ENCODE data around the gene AQP10.
A peak's percentile ranks its signal among the peaks of the same experiment; 100 is the strongest.
"Not testable (repeated sequence)": the region's sequence is repeated elsewhere in the genome, so short reads cannot be mapped to it uniquely, and the experiment has no call there.

AQP10 gene

DNA sequence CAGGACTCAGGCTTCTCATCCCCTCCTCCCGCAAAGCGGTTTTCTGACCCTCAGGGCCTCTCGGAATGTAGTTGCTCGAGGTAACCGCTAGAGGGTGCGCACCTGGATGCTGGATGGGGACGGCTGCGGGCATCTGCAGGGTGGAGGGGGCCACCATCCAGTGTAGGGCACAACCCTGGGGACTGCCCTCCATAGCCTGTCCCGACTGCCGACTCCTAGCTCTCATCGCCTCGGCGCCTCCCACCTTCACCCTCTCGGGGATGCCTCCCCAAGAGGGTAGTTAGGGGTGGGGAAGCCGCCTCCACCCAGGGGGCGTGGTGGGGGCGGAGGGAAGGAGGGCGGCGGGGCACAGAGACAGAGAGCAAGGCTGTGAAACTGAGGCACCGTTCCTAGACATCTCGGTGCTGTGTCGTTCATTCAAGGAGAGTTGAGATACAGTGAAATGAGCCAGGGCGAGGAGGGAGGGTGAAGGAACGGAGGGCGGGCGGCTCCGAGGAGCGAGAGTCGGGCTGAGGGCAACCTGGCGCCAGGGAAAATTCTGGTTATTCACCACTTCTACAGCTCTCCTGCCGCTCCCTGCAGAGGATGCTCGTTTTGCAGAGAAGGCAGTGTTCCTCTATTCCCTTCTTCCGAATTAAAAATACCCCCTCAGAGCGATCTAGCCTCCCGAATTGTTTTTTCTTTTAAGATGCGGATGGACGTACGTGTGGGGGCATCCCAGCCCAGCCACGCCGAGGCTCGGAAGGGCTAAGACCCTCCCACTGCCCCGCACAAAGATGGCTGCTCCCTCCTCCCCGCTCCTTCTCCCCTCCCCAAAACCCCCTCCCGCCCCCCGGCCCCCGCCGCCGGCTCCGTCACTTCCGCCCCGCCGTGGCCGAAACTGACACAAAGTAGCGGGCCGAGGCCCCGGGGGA, 4.0 kb downstream of the AQP10 start, which contains the start of gene ATP8B2:
ATP8B2 (plus strand) TSS at position 857 of the 914 bp plus-strand sequence. CDS start 2,617 bp downstream, outside the sequence.
- peak; percentile 93 for DNase-seq

DNA sequence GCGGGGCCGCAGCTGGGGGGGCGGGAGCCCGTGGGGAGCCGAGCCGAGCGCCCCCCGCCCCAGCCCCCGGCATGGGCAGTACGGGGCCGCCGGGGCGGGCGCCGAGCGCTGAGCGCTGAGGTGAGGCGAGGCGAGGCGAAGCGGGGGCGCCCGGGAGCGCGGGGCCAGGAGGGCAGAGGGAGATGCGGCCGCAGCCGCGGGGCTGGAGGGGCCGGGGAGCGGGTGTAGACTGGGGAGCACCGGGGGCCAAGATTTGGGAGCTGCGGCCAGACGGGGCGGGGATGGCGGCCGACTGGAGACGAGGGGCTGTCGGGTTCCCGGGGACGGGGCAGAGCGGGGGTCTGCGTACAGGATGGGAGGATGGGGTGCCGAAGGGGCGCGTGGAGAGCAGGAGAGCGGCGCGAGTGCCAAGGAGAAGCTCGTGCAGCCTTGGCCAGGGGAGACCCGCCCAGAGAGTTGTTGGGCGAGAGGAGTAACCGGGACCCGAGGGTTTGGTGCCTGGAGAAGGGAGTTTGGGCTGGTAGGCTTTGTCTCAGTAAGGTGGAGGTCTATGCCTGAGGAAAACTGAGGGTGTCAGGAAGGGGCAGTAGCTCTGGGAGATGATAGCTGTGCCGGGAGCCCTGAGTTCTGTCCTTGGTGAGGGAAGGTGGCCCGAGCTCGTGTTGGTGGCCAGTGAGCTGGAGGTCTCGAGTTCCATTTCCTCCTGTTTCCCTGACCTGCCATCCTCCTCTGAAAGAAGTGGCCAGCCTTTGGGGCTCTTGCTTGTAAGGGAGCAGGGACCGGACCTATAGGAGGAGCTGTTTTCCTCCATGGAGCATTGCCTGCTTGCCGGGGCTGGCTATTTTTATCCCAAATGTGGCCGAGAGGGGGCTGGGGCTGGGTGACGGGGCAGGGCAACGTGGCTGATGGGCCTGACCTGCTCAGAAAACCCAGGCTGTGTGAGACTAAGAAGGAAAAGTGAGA, 5.0 kb downstream of the AQP10 start:
- peak; percentile 89 for DNase-seq

DNA sequence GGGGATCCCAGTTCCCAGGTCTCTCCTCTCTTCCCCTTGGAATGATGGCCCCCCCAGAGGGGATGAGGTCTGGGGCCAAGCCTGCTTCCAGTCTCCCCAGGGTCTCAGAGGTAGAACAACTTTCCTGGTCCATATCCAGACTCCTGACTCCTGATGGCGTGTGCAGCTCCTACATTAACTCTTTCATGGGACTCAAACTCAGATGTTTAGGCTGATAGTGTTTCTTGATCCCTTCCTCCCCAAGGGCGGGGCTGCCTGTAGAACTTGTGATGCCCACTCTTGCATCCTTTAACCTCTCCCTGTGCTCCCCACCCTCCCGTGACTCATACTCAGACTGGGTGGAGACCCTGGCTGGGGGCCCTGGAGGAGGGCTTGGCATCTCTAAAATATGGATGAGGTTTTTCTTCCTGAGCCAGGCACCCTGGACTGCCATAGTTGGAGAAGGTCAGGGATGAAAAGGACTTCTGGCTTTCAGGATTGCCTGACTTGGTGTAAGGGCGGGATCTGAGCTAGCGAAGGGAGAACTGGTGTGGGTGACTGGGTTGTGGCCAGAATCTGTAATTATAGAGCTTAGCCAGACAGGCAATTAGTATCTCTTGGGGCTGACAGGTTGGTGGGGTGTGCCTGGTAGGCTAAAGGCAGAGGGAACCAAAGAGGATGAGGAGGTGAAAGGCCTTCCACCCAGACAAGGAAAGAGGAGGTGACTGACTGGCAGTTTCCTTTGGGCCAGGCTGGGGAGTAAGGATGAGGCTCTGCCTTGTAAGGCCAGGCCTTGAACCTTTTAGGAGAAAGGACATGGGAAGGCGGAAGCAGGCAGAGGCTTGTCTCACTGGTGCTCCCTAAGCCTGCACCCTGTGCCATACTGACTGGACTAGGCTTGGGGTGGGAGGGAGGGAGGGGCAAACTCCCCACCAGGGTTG, 5.9 kb downstream of the AQP10 start:
- DNase-seq: peak; percentile 75

DNA sequence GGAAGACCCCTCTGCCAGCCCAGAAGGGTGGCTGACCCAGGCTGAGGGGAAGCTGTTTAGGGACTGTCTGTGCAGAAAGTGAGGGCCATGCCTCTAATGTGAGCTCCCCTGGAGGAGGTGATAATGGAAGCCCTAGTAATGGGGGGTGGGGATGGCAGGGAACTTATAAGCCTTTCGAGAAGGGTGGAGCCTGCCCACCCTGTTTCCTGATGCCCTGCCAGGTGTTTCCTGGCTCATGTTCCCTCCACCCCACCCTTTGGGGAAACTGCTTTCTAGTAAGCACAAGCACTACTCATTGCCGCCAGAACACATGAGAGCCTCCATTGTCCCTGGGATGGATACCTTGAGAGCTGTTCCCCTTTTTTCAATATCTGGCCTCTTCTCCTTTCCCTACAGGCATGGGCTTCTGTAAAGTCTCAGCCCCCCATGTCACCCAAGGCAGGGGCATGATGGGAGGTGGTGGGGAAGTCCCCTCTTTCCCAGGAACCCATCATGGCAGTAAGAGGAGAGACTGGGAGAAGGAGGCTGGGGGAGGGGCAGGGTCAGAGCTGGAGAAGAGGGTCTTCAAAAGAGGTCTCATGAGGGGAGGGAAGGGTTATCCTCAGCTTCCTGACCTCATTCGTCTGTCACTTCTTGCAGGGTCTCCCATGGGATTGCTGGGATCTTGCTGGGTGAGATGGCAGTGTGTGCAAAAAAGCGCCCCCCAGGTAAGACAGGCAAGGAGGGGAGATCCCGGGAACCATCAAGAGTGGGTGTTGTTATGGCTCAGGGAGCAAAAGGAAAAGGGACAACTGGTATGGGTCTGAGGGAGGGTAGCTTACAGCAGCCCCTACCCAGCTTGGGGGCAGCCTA, 6.8 kb downstream of the AQP10 start:
- DNase-seq: no peak

GRCh38 chr1:154328318-154329151, 7.6 kb downstream of the AQP10 start:
- peak; percentile 89 for DNase-seq

- DNase-seq: no peak
Observed at GRCh38 chr1:154329152-154329521, 8.2 kb downstream of the AQP10 start.

DNA sequence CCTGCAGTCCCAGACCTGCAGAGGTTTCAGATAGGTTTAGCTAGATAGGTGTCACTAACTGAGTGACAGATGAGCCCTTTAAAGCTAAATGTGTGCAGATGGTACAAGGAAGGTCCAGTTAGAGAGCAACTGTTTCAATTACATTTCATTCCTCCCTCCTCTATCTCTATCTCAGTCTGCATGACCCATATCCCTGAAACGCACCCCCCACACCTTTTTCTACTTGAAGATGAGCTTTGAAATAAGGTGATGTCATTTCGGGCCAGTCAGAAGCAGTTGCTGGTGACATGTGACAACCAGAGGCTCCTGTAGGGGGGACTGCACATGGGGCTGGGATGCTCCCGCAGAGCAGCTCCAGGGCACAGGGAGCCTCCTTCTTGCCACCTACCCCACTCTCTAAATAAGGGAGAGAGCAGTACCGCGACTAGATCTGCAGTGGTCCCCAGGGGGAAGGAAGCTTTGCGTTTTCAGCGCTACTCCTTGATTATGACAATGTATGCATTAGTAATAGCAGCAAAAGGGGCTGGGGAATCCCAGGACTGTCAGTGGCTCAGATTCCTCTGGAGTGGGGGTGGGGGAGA, 8.7 kb downstream of the AQP10 start:
- DNase-seq: no peak

DNA sequence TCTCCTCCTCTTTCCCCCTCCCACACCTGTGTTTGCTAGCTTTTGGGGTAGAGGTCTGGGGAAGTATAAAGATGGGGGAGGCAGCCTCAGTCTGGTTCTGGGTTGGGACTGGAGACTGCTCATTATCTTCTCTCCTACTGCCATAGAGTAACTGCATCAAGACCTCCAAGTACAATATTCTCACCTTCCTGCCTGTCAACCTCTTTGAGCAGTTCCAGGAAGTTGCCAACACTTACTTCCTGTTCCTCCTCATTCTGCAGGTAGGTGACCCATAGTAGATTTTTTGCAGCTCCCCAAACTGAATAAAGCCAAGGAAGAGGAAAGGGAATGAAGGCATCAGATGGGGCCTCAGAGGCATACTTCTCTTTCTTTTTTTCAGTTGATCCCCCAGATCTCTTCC, 9.8 kb downstream of the AQP10 start:
- DNase-seq: no peak

DNA sequence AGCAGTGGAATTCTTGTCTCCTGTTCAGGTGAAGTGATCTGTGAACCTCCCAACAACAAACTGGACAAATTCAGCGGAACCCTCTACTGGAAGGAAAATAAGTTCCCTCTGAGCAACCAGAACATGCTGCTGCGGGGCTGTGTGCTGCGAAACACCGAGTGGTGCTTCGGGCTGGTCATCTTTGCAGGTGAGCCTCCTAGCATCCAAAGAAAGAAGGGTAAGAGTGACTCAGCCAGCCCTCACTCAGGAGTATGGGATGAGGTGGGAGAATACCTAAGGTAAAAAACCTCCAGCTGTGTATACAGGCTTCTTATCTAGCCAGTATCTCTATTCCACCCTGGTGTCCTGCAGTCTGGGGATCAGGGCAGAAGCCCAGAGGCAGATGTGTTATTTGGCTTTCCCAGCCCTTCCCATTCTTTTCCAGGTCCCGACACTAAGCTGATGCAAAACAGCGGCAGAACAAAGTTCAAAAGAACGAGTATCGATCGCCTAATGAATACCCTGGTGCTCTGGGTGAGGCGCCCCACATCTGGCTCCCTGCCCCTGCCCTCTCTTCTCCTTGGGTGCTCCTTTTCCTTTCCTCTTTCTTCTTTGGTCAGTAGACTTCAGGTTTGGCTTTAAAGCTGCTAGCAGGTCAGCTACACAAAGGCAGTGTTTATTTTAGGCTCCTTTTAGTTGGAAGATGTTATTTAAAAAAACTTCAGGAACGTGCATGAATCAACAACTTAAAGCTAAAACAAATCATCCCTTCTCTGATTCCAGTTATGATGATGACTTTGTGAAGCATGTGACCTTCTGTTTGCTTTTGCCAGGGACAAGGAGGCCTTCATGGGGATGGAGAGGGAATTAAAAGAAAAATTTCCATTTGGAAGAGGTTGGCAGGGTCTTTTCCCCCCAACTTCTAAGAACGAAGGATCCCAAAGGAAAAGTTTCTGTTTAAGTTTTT, 13.5 kb downstream of the AQP10 start:
- DNase-seq: no peak

DNA sequence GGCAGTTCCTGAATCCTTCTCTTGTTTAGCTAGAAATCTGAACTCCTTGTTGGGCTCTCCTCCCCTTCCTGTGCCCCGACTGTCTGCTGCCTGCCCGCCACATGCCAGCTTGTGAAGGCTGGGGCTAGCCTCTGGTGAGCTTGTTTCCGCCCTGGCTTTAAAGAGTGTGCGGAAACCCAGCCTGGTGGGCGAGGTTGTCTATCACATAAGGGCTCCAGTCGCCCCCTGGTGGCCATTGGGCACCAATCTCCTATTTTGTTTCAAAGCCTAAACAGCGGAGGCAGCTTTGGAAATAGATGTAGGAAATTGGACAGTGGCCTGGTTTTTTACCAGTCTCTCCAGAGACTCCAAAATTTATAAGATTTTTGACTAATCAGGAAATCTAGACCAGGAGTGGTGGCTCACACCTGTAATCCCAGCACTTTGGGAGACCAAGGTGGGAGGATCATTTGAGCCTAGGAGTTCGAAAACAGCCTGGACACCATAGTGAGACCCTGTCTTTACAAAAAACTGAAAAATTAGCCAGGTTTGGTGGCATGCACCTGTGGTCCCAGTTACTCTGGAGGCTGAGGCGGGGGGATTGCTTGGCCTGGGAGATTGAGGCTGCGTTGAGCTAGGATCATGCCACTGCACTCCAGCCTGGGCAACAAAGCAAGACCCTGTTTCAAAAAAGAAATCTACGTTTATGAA, 14.3 kb downstream of the AQP10 start:
- peak; percentile 88 for DNase-seq

DNA sequence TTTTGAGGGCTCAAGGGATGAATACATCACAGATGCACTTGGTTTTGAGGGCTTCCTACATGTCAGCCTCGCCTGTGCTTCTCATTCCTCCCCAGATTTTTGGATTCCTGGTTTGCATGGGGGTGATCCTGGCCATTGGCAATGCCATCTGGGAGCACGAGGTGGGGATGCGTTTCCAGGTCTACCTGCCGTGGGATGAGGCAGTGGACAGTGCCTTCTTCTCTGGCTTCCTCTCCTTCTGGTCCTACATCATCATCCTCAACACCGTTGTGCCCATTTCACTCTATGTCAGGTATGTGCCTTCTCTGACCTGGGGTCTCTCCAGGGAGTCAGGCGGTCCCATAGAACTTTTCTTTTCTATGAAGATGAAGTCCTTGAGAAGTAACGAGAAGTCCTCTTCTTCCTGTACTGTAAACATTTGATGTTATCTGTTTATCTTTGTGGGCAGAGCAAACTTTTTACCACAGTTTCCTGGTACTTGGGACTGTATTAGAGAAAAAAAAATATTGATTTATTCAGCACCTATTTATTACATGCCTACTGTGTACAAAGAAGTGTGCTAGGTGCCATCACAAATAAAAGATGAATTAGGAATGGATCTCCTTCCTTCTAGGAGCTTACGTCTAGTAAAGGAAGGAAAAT, 16.5 kb downstream of the AQP10 start:
- no peak for DNase-seq

- no peak for DNase-seq
Observed at GRCh38 chr1:154338875-154339274, 18.0 kb downstream of the AQP10 start.

- not testable (repeated sequence) for DNase-seq
Observed at GRCh38 chr1:154341366-154341765, 20.5 kb downstream of the AQP10 start.

- no peak for DNase-seq
Observed at GRCh38 chr1:154342132-154342531, 21.2 kb downstream of the AQP10 start.

GRCh38 chr1:154342836-154343472, 22.1 kb downstream of the AQP10 start:
- DNase-seq: no peak

DNA sequence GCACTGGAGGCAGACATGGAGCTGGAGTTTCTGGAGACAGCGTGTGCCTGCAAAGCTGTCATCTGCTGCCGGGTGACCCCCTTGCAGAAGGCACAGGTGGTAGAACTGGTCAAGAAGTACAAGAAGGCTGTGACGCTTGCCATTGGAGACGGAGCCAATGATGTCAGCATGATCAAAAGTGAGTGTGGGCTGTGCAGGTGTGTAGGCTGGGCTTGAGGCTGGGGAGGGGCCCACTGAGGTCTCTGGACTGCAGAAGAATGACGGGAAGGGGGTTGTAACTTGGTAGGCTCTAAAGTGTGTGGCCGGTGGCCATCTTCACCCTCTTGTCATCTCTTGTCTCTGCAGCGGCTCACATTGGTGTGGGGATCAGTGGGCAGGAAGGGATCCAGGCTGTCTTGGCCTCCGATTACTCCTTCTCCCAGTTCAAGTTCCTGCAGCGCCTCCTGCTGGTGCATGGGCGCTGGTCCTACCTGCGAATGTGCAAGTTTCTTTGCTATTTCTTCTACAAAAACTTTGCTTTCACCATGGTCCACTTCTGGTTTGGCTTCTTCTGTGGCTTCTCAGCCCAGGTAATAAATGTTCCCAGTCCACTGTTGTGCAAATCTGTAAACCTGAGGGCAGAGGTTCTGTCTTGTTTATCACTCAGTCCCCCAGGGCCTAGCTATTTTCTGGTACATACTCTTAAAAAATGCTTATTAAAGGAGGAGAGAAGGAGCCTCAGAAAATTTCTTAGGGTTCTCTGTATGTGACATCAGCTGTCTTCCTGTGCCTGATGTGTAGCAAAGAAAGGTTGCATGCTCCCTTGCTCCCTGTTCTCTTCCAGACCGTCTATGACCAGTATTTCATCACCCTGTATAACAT, 24.3 kb downstream of the AQP10 start:
- no peak for DNase-seq
